Breast epithelium (tissue), 3 donors: Measurements from ENCODE around the gene SNX9.

Experiments used
- CTCF ChIP-seq, 3 donors: fragments of 450-650 bp; IDR thresholded peaks; one replicate each; pipeline ENCODE4 v1.5.1; 2016 to 2017; ENCODE audit warnings: antibody characterized with exemption in 3 of 3, mild to moderate bottlenecking in 3 of 3, moderate library complexity in 3 of 3
- POLR2A ChIP-seq: fragments of 450-650 bp; IDR thresholded peaks from one replicate; pipeline ENCODE4 v1.6.1; 2016; ENCODE audit warnings: antibody characterized with exemption, mild to moderate bottlenecking, moderate library complexity
- POLR2AphosphoS5 ChIP-seq, 3 donors: sonication (generic); formaldehyde crosslinking; IDR thresholded peaks; one replicate each; pipeline ENCODE4 v1.6.1; 2017; ENCODE audit warnings: antibody characterized with exemption in 3 of 3

GRCh38 chr6:157988700-157989063, 165.6 kb downstream of the SNX9 start:
- TF ChIP-seq CTCF (IDR thresholded peaks at IDR 0.05) (no peak), POLR2A (no peak), POLR2AphosphoS5 (IDR thresholded peaks at IDR 0.05) (no peak)
